Skeletal muscle satellite cell (primary cell): ENCODE results near the gene DLST.

Source experiments
- H3K27me3 ChIP-seq: 2 replicates; pipeline ENCODE4 v1.7.0; 2013; ENCODE audit warnings: low read length; ENCODE audit not compliant: control insufficient read depth, insufficient read depth
- H3K36me3 ChIP-seq: 2 replicates; pipeline ENCODE4 v1.7.0; 2013; ENCODE audit warnings: mild to moderate bottlenecking, control low read depth, low read length; ENCODE audit not compliant: insufficient read depth
- H3K4me1 ChIP-seq: 2 replicates; pipeline ENCODE4 v1.7.0; 2013; ENCODE audit warnings: low read length; ENCODE audit not compliant: control insufficient read depth, insufficient read depth
- H3K4me2 ChIP-seq: 2 replicates; pipeline ENCODE4 v1.7.0; 2013; ENCODE audit warnings: mild to moderate bottlenecking, low read length
- H3K4me3 ChIP-seq: 2 replicates; pipeline ENCODE4 v1.7.0; 2013; ENCODE audit warnings: low read length
- H3K9ac ChIP-seq: 2 replicates; pipeline ENCODE4 v1.7.0; 2013; ENCODE audit warnings: mild to moderate bottlenecking, low read depth, low read length, moderate library complexity
- H3K9me3 ChIP-seq: replicated peaks from 2 replicates; pipeline ENCODE4 v1.7.0; 2013; ENCODE audit warnings: mild to moderate bottlenecking, control low read depth, low read length

Gene DLST

GRCh38 chr14:74882103-74882920 lies 596 bp downstream of the DLST start:
- peaks cover 44% of the 10 kb centered on the region for H3K4me1 ChIP-seq
- peak overlapping the region; percentile 98 for H3K4me2 ChIP-seq

GRCh38 chr14:74886001-74886400 lies 4.3 kb downstream of the DLST start:
- Histone ChIP-seq H3K4me3 (no peak overlapping the region), H3K36me3 (peaks cover 39% of the 10 kb centered on the region), H3K4me1 (peaks cover 53% of the 10 kb centered on the region), H3K4me2 (peak overlapping the region; percentile 48), H3K9me3 (no peaks in the 10 kb centered on the region), H3K27me3 (no peaks in the 10 kb centered on the region), H3K9ac (peak overlapping the region; percentile 28)

More at GRCh38 chr14:74882103-74882920, 596 bp downstream of the DLST start:
- Histone ChIP-seq H3K27me3 (no peaks in the 10 kb centered on the region), H3K36me3 (peaks cover 16% of the 10 kb centered on the region), H3K4me3 (peak overlapping the region; percentile 100), H3K9me3 (no peaks in the 10 kb centered on the region), H3K9ac (peak overlapping the region; percentile 100)

GRCh38 chr14:74888164-74889158 lies 6.7 kb downstream of the DLST start:
- Histone ChIP-seq H3K9ac (no peak overlapping the region), H3K4me1 (peaks cover 56% of the 10 kb centered on the region), H3K4me3 (no peak overlapping the region), H3K4me2 (no peak overlapping the region), H3K27me3 (no peaks in the 10 kb centered on the region), H3K9me3 (no peaks in the 10 kb centered on the region), H3K36me3 (peaks cover 60% of the 10 kb centered on the region)

- Histone ChIP-seq H3K4me3 (no peak overlapping the region), H3K4me2 (no peak overlapping the region), H3K4me1 (peaks cover 38% of the 10 kb centered on the region), H3K36me3 (peaks cover 68% of the 10 kb centered on the region), H3K9ac (no peak overlapping the region), H3K9me3 (no peaks in the 10 kb centered on the region), H3K27me3 (no peaks in the 10 kb centered on the region)
Measured at GRCh38 chr14:74890262-74890661, 8.5 kb downstream of the DLST start.

GRCh38 chr14:74891870-74892269 lies 10.2 kb downstream of the DLST start:
- Histone ChIP-seq H3K4me3 (no peak overlapping the region), H3K4me2 (no peak overlapping the region)

DNA sequence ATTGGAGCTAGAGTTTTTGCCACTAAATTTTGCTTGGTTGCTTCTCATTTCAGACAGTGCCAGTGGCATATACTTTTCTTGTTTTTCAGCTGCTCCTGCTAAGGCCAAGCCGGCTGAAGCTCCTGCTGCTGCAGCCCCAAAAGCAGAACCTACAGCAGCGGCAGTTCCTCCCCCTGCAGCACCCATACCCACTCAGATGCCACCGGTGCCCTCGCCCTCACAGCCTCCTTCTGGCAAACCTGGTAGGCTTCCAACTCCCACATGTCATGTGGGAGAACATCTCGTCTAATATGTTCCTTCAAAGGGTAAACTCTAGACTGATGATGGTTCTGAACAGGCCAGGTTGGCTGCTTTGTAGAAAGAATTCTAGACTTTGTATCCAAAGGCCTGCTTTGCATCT lies 11.0 kb downstream of the DLST start:
- Histone ChIP-seq H3K4me2 (no peak overlapping the region), H3K4me1 (peaks cover 22% of the 10 kb centered on the region), H3K9me3 (no peaks in the 10 kb centered on the region), H3K27me3 (no peaks in the 10 kb centered on the region), H3K36me3 (peaks cover 85% of the 10 kb centered on the region), H3K9ac (no peak overlapping the region), H3K4me3 (no peak overlapping the region)

More at GRCh38 chr14:74891870-74892269, 10.2 kb downstream of the DLST start:
- Histone ChIP-seq H3K27me3 (no peaks in the 10 kb centered on the region), H3K36me3 (peaks cover 77% of the 10 kb centered on the region), H3K4me1 (peaks cover 23% of the 10 kb centered on the region), H3K9ac (no peak overlapping the region), H3K9me3 (no peaks in the 10 kb centered on the region)

DNA sequence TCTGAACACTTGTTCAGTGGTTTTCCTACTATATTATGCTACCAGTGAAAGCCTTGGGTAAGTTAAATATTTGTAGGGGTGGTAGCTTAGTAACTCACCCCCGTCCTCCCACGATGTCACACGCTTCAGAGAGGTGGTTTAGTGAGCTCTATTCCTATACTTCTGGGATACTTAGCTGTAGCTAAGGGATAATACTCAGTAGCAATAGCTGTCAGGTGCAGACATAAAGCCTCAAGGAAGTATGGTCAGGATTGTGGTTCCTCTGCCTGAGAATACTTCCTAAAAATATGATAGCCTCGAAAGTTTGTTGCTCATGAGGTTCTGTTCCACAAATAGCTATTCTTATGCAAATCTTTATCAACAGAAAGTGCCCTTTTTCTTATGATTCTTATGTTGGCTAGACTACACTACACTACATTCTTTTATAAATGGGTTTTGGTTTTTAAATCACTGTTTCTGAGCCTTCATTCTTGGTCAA lies 11.9 kb downstream of the DLST start:
- Histone ChIP-seq H3K36me3 (peaks cover 87% of the 10 kb centered on the region), H3K4me2 (no peak overlapping the region), H3K9me3 (no peaks in the 10 kb centered on the region), H3K9ac (no peak overlapping the region), H3K4me3 (no peak overlapping the region), H3K4me1 (peaks cover 13% of the 10 kb centered on the region), H3K27me3 (no peaks in the 10 kb centered on the region)

- Histone ChIP-seq H3K4me2 (no peak overlapping the region), H3K36me3 (peaks cover 93% of the 10 kb centered on the region), H3K9ac (no peak overlapping the region), H3K9me3 (no peaks in the 10 kb centered on the region), H3K4me1 (peaks cover 9% of the 10 kb centered on the region), H3K27me3 (no peaks in the 10 kb centered on the region), H3K4me3 (no peak overlapping the region)
Measured at GRCh38 chr14:74896400-74896799, 14.7 kb downstream of the DLST start.

DNA sequence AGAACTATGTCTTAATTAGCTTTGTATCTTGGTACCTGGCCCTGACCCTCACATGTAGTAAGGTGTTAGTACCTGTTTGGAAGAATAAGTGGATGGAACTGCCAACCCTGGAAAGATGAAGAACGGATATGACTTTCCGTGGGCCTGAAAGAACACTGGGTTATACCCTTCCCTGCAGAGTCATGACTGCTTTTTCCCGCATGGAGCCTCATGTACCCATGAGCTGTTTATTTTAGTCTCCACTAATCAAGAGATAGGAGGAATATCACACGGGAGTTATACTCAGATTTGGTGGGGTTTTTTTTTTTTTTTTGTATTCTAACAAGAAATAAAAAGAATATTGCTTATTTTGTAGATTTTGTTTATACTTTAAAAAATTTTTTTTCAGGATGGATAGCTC lies 15.9 kb downstream of the DLST start:
- no peaks in the 10 kb centered on the region for H3K4me1 ChIP-seq
- H3K4me2 ChIP-seq = no peak overlapping the region
- H3K9me3 ChIP-seq = no peaks in the 10 kb centered on the region
- no peak overlapping the region for H3K4me3 ChIP-seq
- no peaks in the 10 kb centered on the region for H3K27me3 ChIP-seq
- peaks cover 94% of the 10 kb centered on the region for H3K36me3 ChIP-seq
- H3K9ac ChIP-seq = no peak overlapping the region

GRCh38 chr14:74898083-74898482 lies 16.4 kb downstream of the DLST start:
- Histone ChIP-seq H3K4me3 (no peak overlapping the region), H3K4me1 (no peaks in the 10 kb centered on the region), H3K36me3 (peaks cover 94% of the 10 kb centered on the region), H3K27me3 (no peaks in the 10 kb centered on the region), H3K9me3 (no peaks in the 10 kb centered on the region), H3K9ac (no peak overlapping the region), H3K4me2 (no peak overlapping the region)

- Histone ChIP-seq H3K9me3 (no peaks in the 10 kb centered on the region), H3K36me3 (peaks cover 91% of the 10 kb centered on the region), H3K4me3 (no peak overlapping the region), H3K4me1 (no peaks in the 10 kb centered on the region), H3K9ac (no peak overlapping the region), H3K27me3 (no peaks in the 10 kb centered on the region), H3K4me2 (no peak overlapping the region)
Measured at GRCh38 chr14:74898694-74899093, 17.0 kb downstream of the DLST start.
